HCT116 (cell line): Measurements from ENCODE around the gene LRRC74B. TPM values are rescaled to one million over a fixed set of nuclear protein-coding genes. Genes with fewer than 3 reads are reported as not detected.
A peak's percentile ranks its signal among the peaks of the same experiment; 100 is the strongest.

Experiments
- ATAC-seq: fragments of 200-7000 bp; cut with Tn5 transposase; 2 replicates; pipeline ENCODE4 v1.9.1; 2020; ENCODE audit warnings: mild to moderate bottlenecking, moderate library complexity
- BruUV-seq: library from RNA; stranded (reverse); fragments of 400-500 nt; replicated peaks from 2 replicates; lab custom pipeline; 2021; lab: Mats Ljungman, UMichigan
- CTCF ChIA-PET: fragments of 300-600 bp; sonication (Branson Sonifier 250); formaldehyde crosslinking; loops from one replicate; lab custom pipeline; 2021; ENCODE audit warnings: antibody characterized with exemption; lab: Charles Lee
- POLR2A ChIA-PET: fragments of 300-600, 350-600 bp; sonication (Branson Sonifier 250); formaldehyde crosslinking; loops from one replicate; lab custom pipeline; 2021; ENCODE audit warnings: antibody characterized with exemption; lab: Charles Lee
- RAD21 ChIA-PET, 2 experiments: fragments of 300-600 bp; sonication (Branson Sonifier 250); formaldehyde crosslinking; loops; one replicate each; lab custom pipeline; 2023; ENCODE audit warnings: low total read pairs in 2 of 2; ENCODE audit not compliant: uncharacterized antibody in 2 of 2, unreplicated experiment in 2 of 2, low non-redundant PET in 1 of 2; lab: Charles Lee
- DNase-seq: peaks from one replicate; pipeline ENCODE4 v3.0.0-alpha.2; 2010; ENCODE audit warnings: low read depth, low spot score
- H2AFZ ChIP-seq: fragments of 200-600 bp; shearing (Covaris generic), sonication (generic); 2 replicates; pipeline ENCODE4 v1.6.1; 2017; ENCODE audit warnings: low read depth, mixed run types, mixed read lengths, antibody characterized with exemption, low read length; ENCODE audit not compliant: poor library complexity, severe bottlenecking
- H3K27ac ChIP-seq: 2 replicates; pipeline ENCODE4 v1.5.1; 2012; ENCODE audit warnings: low read depth, low read length
- H3K27me3 ChIP-seq: fragments of 200-600 bp; sonication (generic); 2 replicates; pipeline ENCODE4 v1.6.1; 2016; ENCODE audit warnings: mixed run types, low read length, mixed read lengths; ENCODE audit not compliant: insufficient read depth
- H3K36me3 ChIP-seq, 2 experiments: fragments of 200-500 bp in 1 of 2; fragments of 200-600 bp in 1 of 2; sonication (Bioruptor generic) in 1 of 2; sonication (generic) in 1 of 2; 2 replicates each; pipeline versions ENCODE4 v1.5.1 to v1.6.1; 2014 to 2016; ENCODE audit warnings: low read length in 2 of 2, inconsistent platforms in 1 of 2, mixed read lengths in 1 of 2, mixed run types in 1 of 2; ENCODE audit not compliant: insufficient read depth in 2 of 2, control insufficient read depth in 1 of 2
- H3K4me1 ChIP-seq, 2 experiments: fragments of 200-600 bp in 1 of 2; sonication (generic) in 1 of 2; 2 replicates each; pipeline versions ENCODE4 v1.5.1 to v1.6.1; 2012 to 2017; ENCODE audit warnings: low read length in 2 of 2, inconsistent platforms in 1 of 2, mild to moderate bottlenecking in 1 of 2, mixed read lengths in 1 of 2, mixed run types in 1 of 2, moderate library complexity in 1 of 2; ENCODE audit not compliant: insufficient read depth in 2 of 2, control insufficient read depth in 1 of 2
- H3K4me2 ChIP-seq: fragments of 200-600 bp; sonication (generic); 2 replicates; pipeline ENCODE4 v1.6.1; 2017; ENCODE audit warnings: mixed run types, low read length, mixed read lengths
- H3K4me3 ChIP-seq, 2 experiments: fragments of 200-600 bp in 1 of 2; sonication (generic) in 1 of 2; replicated peaks in 1 of 2; 2 replicates each; pipeline ENCODE4 v1.5.1; 2011 to 2016; ENCODE audit warnings: low read length in 2 of 2, control low read depth in 1 of 2, low read depth in 1 of 2, mild to moderate bottlenecking in 1 of 2, mixed read lengths in 1 of 2, mixed run types in 1 of 2
- H3K79me2 ChIP-seq: fragments of 200-600 bp; sonication (generic); 2 replicates; pipeline ENCODE4 v1.6.1; 2017; ENCODE audit warnings: mild to moderate bottlenecking, mixed run types, low read length, moderate library complexity, mixed read lengths; ENCODE audit not compliant: insufficient read depth
- H3K9ac ChIP-seq: fragments of 200-600 bp; sonication (generic); 2 replicates; pipeline ENCODE4 v1.6.1; 2016; ENCODE audit warnings: low read length, mixed read lengths
- H3K9me2 ChIP-seq: fragments of 200-600 bp; sonication (generic), shearing (Covaris generic); 2 replicates; pipeline ENCODE4 v1.6.1; 2017; ENCODE audit warnings: mixed run types, mild to moderate bottlenecking, moderate library complexity; ENCODE audit not compliant: insufficient read depth
- H3K9me3 ChIP-seq, 2 experiments: fragments of 200-500 bp in 1 of 2; fragments of 200-600 bp in 1 of 2; sonication (Bioruptor generic) in 1 of 2; sonication (generic) in 1 of 2; 2 replicates each; pipeline ENCODE4 v1.6.1; 2014 to 2017; ENCODE audit warnings: low read length in 2 of 2, mixed read lengths in 2 of 2, inconsistent platforms in 1 of 2, low read depth in 1 of 2, mild to moderate bottlenecking in 1 of 2, mixed run types in 1 of 2, moderate library complexity in 1 of 2; ENCODE audit not compliant: control insufficient read depth in 1 of 2, insufficient read depth in 1 of 2
- H4K20me1 ChIP-seq: fragments of 200-600 bp; sonication (generic), shearing (Covaris generic); 2 replicates; pipeline ENCODE4 v1.6.1; 2017; ENCODE audit warnings: mixed run types, mild to moderate bottlenecking, moderate library complexity; ENCODE audit not compliant: insufficient read depth
- ATF3 ChIP-seq: IDR thresholded peaks from 2 replicates; pipeline ENCODE4 v1.6.1; 2012
- CBX3 ChIP-seq: IDR thresholded peaks from 2 replicates; pipeline ENCODE4 v1.6.1; 2012; ENCODE audit warnings: low read depth
- CEBPB ChIP-seq: IDR thresholded peaks from 2 replicates; pipeline ENCODE4 v1.6.1; 2012; ENCODE audit warnings: low read depth
- CTCF ChIP-seq, 3 experiments: fragments of 200-600 bp in 1 of 3; sonication (generic) in 1 of 3; IDR thresholded peaks in 2 of 3; conservative IDR thresholded peaks in 1 of 3; 2 replicates each; pipeline ENCODE4 v1.5.1; 2012 to 2017; ENCODE audit warnings: low read depth in 2 of 3, low read length in 2 of 3, antibody characterized with exemption in 1 of 3, borderline replicate concordance in 1 of 3, control low read depth in 1 of 3, mild to moderate bottlenecking in 1 of 3, mixed read lengths in 1 of 3, mixed run types in 1 of 3, moderate library complexity in 1 of 3; ENCODE audit not compliant: insufficient read depth in 1 of 3
- ELF1 ChIP-seq: IDR thresholded peaks from 2 replicates; pipeline ENCODE4 v1.6.1; 2012; ENCODE audit warnings: low read depth, borderline replicate concordance
- EZH2 ChIP-seq: fragments of 200-600 bp; sonication (generic); IDR thresholded peaks from 2 replicates; pipeline ENCODE4 v1.6.1; 2017; ENCODE audit warnings: antibody characterized with exemption, mixed run types
- EZH2phosphoT487 ChIP-seq: fragments of 200-600 bp; IDR thresholded peaks from 2 replicates; pipeline ENCODE4 v1.6.1; 2018; ENCODE audit warnings: antibody characterized with exemption, borderline replicate concordance
- JUND ChIP-seq: IDR thresholded peaks from 2 replicates; pipeline ENCODE4 v1.6.1; 2012
- POLR2AphosphoS5 ChIP-seq: IDR thresholded peaks from 2 replicates; pipeline ENCODE4 v1.6.1; 2011; ENCODE audit warnings: mild to moderate bottlenecking, low read depth, low read length, moderate library complexity
- RAD21 ChIP-seq: IDR thresholded peaks from 2 replicates; pipeline ENCODE4 v1.6.1; 2012; ENCODE audit warnings: low read depth, mild to moderate bottlenecking
- SIN3A ChIP-seq: IDR thresholded peaks from 2 replicates; pipeline ENCODE4 v1.6.1; 2012; ENCODE audit warnings: low read depth
- SP1 ChIP-seq: IDR thresholded peaks from 2 replicates; pipeline ENCODE4 v1.6.1; 2012; ENCODE audit warnings: low read depth
- TCF7L2 ChIP-seq: IDR thresholded peaks from 2 replicates; pipeline ENCODE4 v1.7.0; 2011; ENCODE audit warnings: borderline replicate concordance, inconsistent platforms; ENCODE audit not compliant: insufficient read depth, insufficient read length; ENCODE audit errors: extremely low read depth
- intact Hi-C: fragments of 100-400 bp; cut with micrococcal nuclease; formaldehyde crosslinking; loops from 2 replicates; pipeline ENCODE4 v1.10.0; 2022
- total RNA-seq: library from RNA; stranded (reverse); gene quantifications from one replicate; pipeline ENCODE4 v1.2.1, GENCODE V29; 2021; ENCODE audit not compliant: unreplicated experiment
- TF ChIP-seq, protein P1 (sequence below): IDR thresholded peaks from 2 replicates; pipeline ENCODE4 v1.6.1; 2012; ENCODE audit warnings: low read depth

LRRC74B gene
- total RNA-seq, 1 experiment from 2014 or later = not detected

GRCh38 chr22:21104126-21104691 is 58.5 kb downstream of the LRRC74B start:
- H4K20me1 ChIP-seq = no peaks in the 10 kb centered on the region
- POLR2A ChIA-PET = no interaction called here
- no peak overlapping the region for H3K4me3 ChIP-seq
- RAD21 ChIA-PET = no interaction called here
- no peaks in the 10 kb centered on the region for H3K27me3 ChIP-seq
- no TSS peak for BruUV-seq
- no peak for TF ChIP-seq CEBPB
- TF ChIP-seq CTCF (IDR thresholded peaks at IDR 0.05 in 2 of 3, conservative IDR thresholded peaks at IDR 0.05 in 1 of 3; ENCODE audit: borderline replicate concordance in 1 of 3, insufficient read depth in 1 of 3, low read depth in 2 of 3, low read length in 2 of 3) = peak in 2 of 3 experiments; percentile 20 to 33; a peak in 2 of 6 replicates
- TF ChIP-seq RAD21 = no peak
- no peak for TF ChIP-seq EZH2phosphoT487
- TF ChIP-seq TCF7L2 = no peak
- TF ChIP-seq, all 23 proteins: peak for 1
- no peaks in the 10 kb centered on the region for H3K79me2 ChIP-seq
- no peak overlapping the region for H3K9ac ChIP-seq
- H3K9me3 ChIP-seq = no peaks in the 10 kb centered on the region
- no peak for ATAC-seq
- H3K36me3 ChIP-seq = no peaks in the 10 kb centered on the region
- H3K9me2 ChIP-seq = no peaks in the 10 kb centered on the region
- intact Hi-C loops = no loop called here
- H3K4me2 ChIP-seq = peak overlapping the region; percentile 22; the same call in 1 of the 2 replicates
- H3K27ac ChIP-seq = no peak overlapping the region
- CTCF ChIA-PET = interaction anchor here (1.4 kb wide), 1 partner anchor 14 kb away, joined by 9 read pairs; no protein-coding TSS in a partner anchor
- no peak overlapping the region for H2AFZ ChIP-seq
- DNase-seq = no peak
- peaks cover 13 to 35% of the 10 kb centered on the region in 2 experiments; a peak in 3 of 4 replicates for H3K4me1 ChIP-seq

- H3K4me3 ChIP-seq = no peak overlapping the region
- H2AFZ ChIP-seq = no peak overlapping the region
- ATAC-seq (no peak), DNase-seq (no peak)
- H3K36me3 ChIP-seq = no peaks in the 10 kb centered on the region
- no peaks in the 10 kb centered on the region for H3K9me2 ChIP-seq
- TF ChIP-seq CBX3 (no peak), SIN3A (no peak), JUND (no peak), RAD21 (no peak), EZH2 (no peak), TCF7L2 (no peak), ATF3 (no peak), ELF1 (no peak), SP1 (no peak), POLR2AphosphoS5 (no peak)
- TF ChIP-seq, protein P1, sequence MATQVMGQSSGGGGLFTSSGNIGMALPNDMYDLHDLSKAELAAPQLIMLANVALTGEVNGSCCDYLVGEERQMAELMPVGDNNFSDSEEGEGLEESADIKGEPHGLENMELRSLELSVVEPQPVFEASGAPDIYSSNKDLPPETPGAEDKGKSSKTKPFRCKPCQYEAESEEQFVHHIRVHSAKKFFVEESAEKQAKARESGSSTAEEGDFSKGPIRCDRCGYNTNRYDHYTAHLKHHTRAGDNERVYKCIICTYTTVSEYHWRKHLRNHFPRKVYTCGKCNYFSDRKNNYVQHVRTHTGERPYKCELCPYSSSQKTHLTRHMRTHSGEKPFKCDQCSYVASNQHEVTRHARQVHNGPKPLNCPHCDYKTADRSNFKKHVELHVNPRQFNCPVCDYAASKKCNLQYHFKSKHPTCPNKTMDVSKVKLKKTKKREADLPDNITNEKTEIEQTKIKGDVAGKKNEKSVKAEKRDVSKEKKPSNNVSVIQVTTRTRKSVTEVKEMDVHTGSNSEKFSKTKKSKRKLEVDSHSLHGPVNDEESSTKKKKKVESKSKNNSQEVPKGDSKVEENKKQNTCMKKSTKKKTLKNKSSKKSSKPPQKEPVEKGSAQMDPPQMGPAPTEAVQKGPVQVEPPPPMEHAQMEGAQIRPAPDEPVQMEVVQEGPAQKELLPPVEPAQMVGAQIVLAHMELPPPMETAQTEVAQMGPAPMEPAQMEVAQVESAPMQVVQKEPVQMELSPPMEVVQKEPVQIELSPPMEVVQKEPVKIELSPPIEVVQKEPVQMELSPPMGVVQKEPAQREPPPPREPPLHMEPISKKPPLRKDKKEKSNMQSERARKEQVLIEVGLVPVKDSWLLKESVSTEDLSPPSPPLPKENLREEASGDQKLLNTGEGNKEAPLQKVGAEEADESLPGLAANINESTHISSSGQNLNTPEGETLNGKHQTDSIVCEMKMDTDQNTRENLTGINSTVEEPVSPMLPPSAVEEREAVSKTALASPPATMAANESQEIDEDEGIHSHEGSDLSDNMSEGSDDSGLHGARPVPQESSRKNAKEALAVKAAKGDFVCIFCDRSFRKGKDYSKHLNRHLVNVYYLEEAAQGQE = no peak
- no peaks in the 10 kb centered on the region for H3K27me3 ChIP-seq
- no peak overlapping the region for H3K4me2 ChIP-seq
- no peaks in the 10 kb centered on the region for H3K9me3 ChIP-seq
- H3K79me2 ChIP-seq = no peaks in the 10 kb centered on the region
- intact Hi-C loops = no loop called here
- H3K27ac ChIP-seq = no peak overlapping the region
- RAD21 ChIA-PET = no interaction called here
- H4K20me1 ChIP-seq = no peaks in the 10 kb centered on the region
- POLR2A ChIA-PET = no interaction called here
- CTCF ChIA-PET = no interaction called here
- no peak overlapping the region for H3K9ac ChIP-seq
- peaks cover 13 to 35% of the 10 kb centered on the region in 2 experiments; a peak in 3 of 4 replicates for H3K4me1 ChIP-seq
- no TSS peak for BruUV-seq
Observed at GRCh38 chr22:21105294-21105693, 59.5 kb downstream of the LRRC74B start.
